HG02798 (cell line): ENCODE measurements around the gene SWT1.

Experiments used
- ATAC-seq: cut with Tn5 transposase; IDR thresholded peaks from one replicate; pipeline ENCODE4 v1.9.1; 2021; ENCODE audit warnings: mild to moderate bottlenecking; ENCODE audit not compliant: unreplicated experiment, poor library complexity

Gene SWT1

GRCh38 chr1:185284116-185284515, 127.1 kb downstream of the SWT1 start:
- ATAC-seq = no peak

- ATAC-seq = no peak
Observed at GRCh38 chr1:185284533-185285276, 127.7 kb downstream of the SWT1 start.

GRCh38 chr1:185287451-185287850, 130.5 kb downstream of the SWT1 start:
- no peak for ATAC-seq

DNA sequence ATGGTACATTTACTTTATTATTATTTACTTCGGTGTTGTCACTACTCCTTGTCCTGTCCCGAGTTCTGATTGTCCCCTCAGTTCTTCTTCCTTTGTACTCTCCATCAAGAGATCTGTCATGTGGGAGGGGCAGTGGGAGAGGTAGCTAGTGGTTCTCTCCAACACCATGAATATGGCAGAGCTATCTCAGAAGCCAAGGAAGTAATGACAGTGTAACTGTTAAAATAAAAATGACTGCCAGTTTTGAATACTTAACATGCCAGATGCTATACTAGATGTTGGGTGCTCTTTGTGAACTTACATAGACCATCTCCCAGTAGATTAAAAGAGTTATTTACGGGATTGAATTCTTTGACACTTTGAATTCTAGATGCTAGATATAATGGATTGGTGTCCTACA, 131.5 kb downstream of the SWT1 start:
- ATAC-seq = no peak

GRCh38 chr1:185289880-185290279, 132.9 kb downstream of the SWT1 start:
- ATAC-seq = no peak

DNA sequence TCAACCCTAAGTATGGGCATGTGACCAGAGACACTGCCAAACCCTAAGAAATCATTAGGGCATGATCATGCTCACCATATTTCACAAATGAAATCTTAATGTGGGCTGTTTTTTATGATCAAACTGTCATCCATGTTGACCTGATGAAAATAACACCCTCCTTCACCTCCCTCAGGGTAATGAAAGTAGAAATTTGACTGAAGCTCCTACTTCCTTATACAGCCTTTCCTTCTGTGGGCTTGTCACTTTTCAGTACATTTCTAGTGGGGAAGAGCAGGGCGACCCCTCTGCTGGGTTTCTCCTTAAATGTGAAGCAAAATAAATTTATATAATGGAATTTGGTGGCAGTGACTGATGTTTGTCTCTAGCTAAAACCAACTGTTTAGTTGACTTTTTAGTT, 134.2 kb downstream of the SWT1 start:
- ATAC-seq = no peak

GRCh38 chr1:185291652-185292051, 134.7 kb downstream of the SWT1 start:
- ATAC-seq = no peak

DNA sequence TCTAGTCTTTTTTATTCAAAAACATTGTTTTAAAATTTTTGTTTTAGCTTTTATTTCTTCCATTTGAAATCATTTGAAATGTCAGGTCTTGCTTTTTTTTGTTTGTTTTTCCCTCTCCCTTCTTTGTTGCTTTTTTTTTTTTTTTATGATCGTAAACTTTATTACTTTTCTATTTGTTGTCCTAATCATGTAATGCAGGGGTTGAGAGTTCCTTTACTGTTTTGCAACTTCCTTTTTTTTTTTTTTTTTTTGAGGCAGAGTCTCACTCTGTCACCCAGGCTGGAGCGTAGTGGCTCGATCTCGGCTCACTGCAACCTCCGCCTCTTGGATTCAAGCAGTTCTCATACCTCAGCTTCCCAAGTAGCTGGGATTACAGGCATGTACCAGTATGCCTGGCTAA, 135.3 kb downstream of the SWT1 start:
- ATAC-seq = no peak

- no peak for ATAC-seq
Observed at GRCh38 chr1:185293967-185294542, 137.1 kb downstream of the SWT1 start.

DNA sequence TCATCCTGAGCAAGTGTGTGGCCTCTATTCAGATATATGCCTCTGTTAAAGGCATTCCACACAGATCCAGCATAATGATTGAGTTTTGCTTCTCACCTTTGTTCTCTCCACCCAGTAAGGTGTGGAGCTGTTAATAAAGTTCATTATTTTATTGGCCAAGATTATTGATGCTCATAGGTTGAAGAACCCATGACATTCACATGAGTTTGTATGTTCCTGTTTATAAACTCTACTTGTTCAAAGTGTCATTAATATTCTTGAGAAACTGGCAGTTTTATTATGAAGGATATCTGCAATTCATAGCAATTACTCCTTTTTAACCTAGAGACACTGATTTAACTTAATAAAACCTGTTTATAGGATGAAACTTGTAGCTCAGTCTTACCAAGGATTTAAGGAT, 138.1 kb downstream of the SWT1 start:
- no peak for ATAC-seq

DNA sequence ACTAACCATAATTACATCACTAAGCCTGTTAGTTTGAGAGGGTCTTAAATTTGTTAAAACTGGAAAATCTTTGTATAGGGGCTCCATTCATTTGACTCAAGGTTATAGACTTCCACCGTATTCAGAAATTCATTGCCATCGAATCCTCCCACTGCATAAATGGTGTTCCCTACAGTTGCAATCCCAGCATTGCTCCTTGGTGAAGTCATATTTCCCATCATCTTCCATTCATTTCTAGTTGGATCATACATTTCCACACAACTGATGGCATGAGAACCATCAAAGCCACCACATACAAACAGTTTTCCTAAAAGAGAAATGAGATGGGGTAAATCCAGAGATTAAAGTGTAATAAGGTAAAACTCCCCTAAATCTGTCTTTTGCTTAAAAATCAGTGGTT, 141.0 kb downstream of the SWT1 start:
- ATAC-seq = no peak

DNA sequence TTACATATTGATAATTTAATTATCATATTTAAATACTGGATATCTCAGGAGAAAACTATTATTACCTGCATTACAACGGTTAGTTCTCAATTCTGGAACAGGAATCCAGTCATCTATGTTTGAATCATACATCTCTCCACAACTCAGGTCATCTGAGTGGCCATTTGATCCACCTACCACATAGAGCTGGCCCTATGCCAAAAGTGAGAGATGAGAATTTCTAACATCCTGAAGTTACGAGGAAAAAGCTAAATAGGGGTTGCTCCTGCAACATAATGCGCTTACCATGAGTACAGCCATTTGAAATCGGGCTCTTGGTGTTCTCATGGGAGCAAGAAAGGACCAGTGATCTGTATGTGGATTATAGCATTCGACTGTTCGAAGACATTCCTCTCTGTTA, 143.2 kb downstream of the SWT1 start:
- no peak for ATAC-seq

- ATAC-seq = no peak
Observed at GRCh38 chr1:185305419-185305818, 148.5 kb downstream of the SWT1 start.

- no peak for ATAC-seq
Observed at GRCh38 chr1:185308126-185308525, 151.2 kb downstream of the SWT1 start.

DNA sequence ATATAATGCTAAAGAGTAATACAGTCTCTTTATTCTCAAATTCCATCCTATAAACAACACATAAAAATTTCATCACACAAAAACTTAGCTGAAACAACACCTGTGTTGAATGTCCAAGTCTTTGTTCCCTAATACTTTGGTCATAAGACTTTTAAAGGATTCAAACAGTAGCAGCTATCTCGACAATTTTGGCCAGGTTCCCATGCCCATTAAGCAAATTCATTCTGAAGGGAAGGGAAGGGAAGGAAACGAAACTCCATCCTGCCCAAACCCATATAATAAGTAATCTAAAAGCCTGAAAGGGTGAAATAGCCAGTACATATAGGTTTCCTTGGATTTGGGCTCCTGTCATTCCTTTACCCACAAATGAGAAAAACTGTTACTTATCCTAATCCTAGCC, 152.6 kb downstream of the SWT1 start:
- ATAC-seq = no peak

GRCh38 chr1:185311589-185312225, 154.7 kb downstream of the SWT1 start:
- no peak for ATAC-seq

DNA sequence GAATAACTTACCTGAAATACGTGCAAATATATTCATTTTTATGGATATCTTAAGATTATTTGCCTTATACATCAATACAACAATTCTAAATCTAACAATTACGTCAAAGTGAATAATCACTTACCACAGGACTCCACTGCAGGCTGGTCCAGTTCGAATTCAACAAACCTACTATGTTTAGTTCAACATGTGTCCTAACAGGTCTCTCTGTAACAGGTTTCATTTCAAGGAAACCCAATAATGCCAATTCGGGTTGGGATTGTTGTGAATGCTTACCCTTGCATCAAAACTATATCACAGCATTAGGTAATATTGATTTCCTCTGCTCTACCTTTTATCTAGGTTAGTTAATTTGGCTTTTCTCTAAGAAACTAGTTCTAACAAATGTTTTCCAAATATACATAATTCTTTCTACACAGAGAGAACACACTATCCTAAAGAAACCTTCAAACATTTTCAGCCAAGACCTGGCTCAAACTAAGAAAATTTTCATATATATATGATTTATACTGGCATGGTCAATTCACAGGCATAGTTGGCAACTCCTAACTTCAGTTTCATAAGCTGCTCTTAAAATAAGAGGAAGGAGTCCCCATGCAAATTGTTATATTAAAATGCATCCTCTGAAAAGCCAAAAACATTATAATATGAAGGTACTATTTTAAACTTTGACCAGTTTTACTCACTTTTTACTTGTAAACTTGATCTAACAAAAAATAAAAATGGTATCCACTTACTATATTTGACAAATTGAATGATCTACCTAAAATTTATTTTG, 155.6 kb downstream of the SWT1 start:
- no peak for ATAC-seq

- ATAC-seq = no peak
Observed at GRCh38 chr1:185314411-185314810, 157.4 kb downstream of the SWT1 start.

GRCh38 chr1:185315445-185316071, 158.6 kb downstream of the SWT1 start:
- no peak for ATAC-seq

GRCh38 chr1:185316163-185317033, 159.4 kb downstream of the SWT1 start:
- ATAC-seq = peak; percentile 63
